ENCODE measurements around the gene INF2. TPM values are rescaled to one million over a fixed set of nuclear protein-coding genes. Genes with fewer than 3 reads are reported as not detected.

INF2 gene
- total RNA-seq, 6 donors from 2014 or later = 65.2 to 259 (median 131) TPM

GRCh38 chr14:104676694-104677511 lies 12.5 kb upstream of the INF2 start:
- H3K27ac ChIP-seq = peak overlapping the region; percentile 80 to 93 (median 91)
- ATAC-seq (ENCODE audit: low FRiP score in 2 of 2) (peak in 1 of 2 donors; percentile 1), DNase-seq (peak; percentile 60 to 70)
- H3K27me3 ChIP-seq = no peaks in the 10 kb centered on the region
- TF ChIP-seq EP300 (IDR thresholded peaks at IDR 0.05) (no peak), CTCF (IDR thresholded peaks at IDR 0.05) (no peak), POLR2AphosphoS5 (IDR thresholded peaks at IDR 0.05) (no peak), POLR2A (IDR thresholded peaks at IDR 0.05) (no peak)
- peak overlapping the region in 3 of 4 donors; percentile 49 to 65 (median 55) for H3K4me3 ChIP-seq
- H3K9me3 ChIP-seq = no peaks in the 10 kb centered on the region
- no peaks in the 10 kb centered on the region for H3K36me3 ChIP-seq
- peaks cover 47 to 50% (median 48%) of the 10 kb centered on the region in 4 donors for H3K4me1 ChIP-seq
- WGBS, 2 donors = 22 to 35% methylated on average over 15 to 20 of the region's 29 CpGs

- Histone ChIP-seq H3K9me3 (no peaks in the 10 kb centered on the region), H3K27me3 (no peaks in the 10 kb centered on the region), H3K4me3 (peak overlapping the region; percentile 25 to 65 (median 52)), H3K4me1 (peaks cover 53 to 57% (median 56%) of the 10 kb centered on the region in 4 donors), H3K27ac (peak overlapping the region; percentile 80 to 93 (median 91)), H3K36me3 (no peaks in the 10 kb centered on the region)
- ATAC-seq (ENCODE audit: low FRiP score in 2 of 2) (peak; percentile 87 to 91), DNase-seq (peak; percentile 82 to 93)
- WGBS, 2 donors = 0% methylated on average over 33 to 35 of the region's 43 CpGs
- TF ChIP-seq POLR2A (IDR thresholded peaks at IDR 0.05) (peak in 3 of 4 donors; percentile 62 to 81 (median 68)), EP300 (IDR thresholded peaks at IDR 0.05) (peak in 1 of 4 donors; percentile 59), CTCF (IDR thresholded peaks at IDR 0.05) (peak in 2 of 6 experiments; percentile 4 to 6), POLR2AphosphoS5 (IDR thresholded peaks at IDR 0.05) (peak; percentile 54 to 91)
These were observed 11.7 kb upstream of the INF2 start for GRCh38 chr14:104677512-104678332.

GRCh38 chr14:104678346-104678745 lies 11.1 kb upstream of the INF2 start:
- TF ChIP-seq EP300 (IDR thresholded peaks at IDR 0.05) (no peak), POLR2AphosphoS5 (IDR thresholded peaks at IDR 0.05) (no peak), CTCF (IDR thresholded peaks at IDR 0.05) (no peak), POLR2A (IDR thresholded peaks at IDR 0.05) (no peak)
- H3K27me3 ChIP-seq = no peaks in the 10 kb centered on the region
- DNase-seq (no peak), ATAC-seq (ENCODE audit: low FRiP score in 2 of 2) (peak in 1 of 2 donors; percentile 1)
- H3K4me1 ChIP-seq = peaks cover 53 to 59% (median 57%) of the 10 kb centered on the region in 4 donors
- H3K4me3 ChIP-seq = peak overlapping the region; percentile 25 to 65 (median 52)
- no peaks in the 10 kb centered on the region for H3K36me3 ChIP-seq
- 20 to 21% methylated on average over 13 of the region's 13 CpGs for WGBS, 2 donors
- H3K27ac ChIP-seq = peak overlapping the region; percentile 80 to 93 (median 91)
- H3K9me3 ChIP-seq = no peaks in the 10 kb centered on the region

GRCh38 chr14:104678901-104679705 lies 10.3 kb upstream of the INF2 start:
- ATAC-seq (ENCODE audit: low FRiP score in 2 of 2) (no peak), DNase-seq (peak in 1 of 2 donors; percentile 57)
- Histone ChIP-seq H3K27ac (peak overlapping the region; percentile 80 to 93 (median 91)), H3K27me3 (no peaks in the 10 kb centered on the region), H3K9me3 (no peaks in the 10 kb centered on the region), H3K36me3 (no peaks in the 10 kb centered on the region), H3K4me1 (peaks cover 53 to 59% (median 57%) of the 10 kb centered on the region in 4 donors), H3K4me3 (no peak overlapping the region)
- TF ChIP-seq CTCF (IDR thresholded peaks at IDR 0.05) (no peak), POLR2A (IDR thresholded peaks at IDR 0.05) (no peak), POLR2AphosphoS5 (IDR thresholded peaks at IDR 0.05) (no peak), EP300 (IDR thresholded peaks at IDR 0.05) (no peak)
- WGBS, 2 donors = 54 to 87% methylated on average over 4 to 13 of the region's 18 CpGs

All from upper lobe of left lung (tissue), 6 donors.